A549 (cell line): ENCODE results near the gene FEM1A. TPM values are rescaled to one million over a fixed set of nuclear protein-coding genes. Genes with fewer than 3 reads are reported as not detected.

Source experiments
- ATAC-seq, 2 experiments: fragments of 200-7000 bp in 1 of 2; fragments of >200 bp in 1 of 2; cut with Nextera tagmentation in 1 of 2; cut with Tn5 transposase in 1 of 2; 3 replicates each; pipeline versions ENCODE4 v1.8.0 to v1.9.1; 2018 to 2020; ENCODE audit warnings: mild to moderate bottlenecking in 1 of 2, moderate library complexity in 1 of 2
- CTCF ChIA-PET: fragments of 300-600 bp; sonication (Branson Sonifier 250); formaldehyde crosslinking; extraction: SDS; loops from one replicate; lab custom pipeline; 2021; ENCODE audit warnings: antibody characterized with exemption, inconsistent platforms; lab: Yijun Ruan, JAX
- POLR2A ChIA-PET: fragments of 350-600 bp; formaldehyde crosslinking; extraction: SDS; loops from one replicate; lab custom pipeline; 2021; ENCODE audit warnings: antibody characterized with exemption, inconsistent platforms; lab: Yijun Ruan, JAX
- DNase-seq, 2 experiments: peaks; one replicate each; pipeline versions ENCODE4 v3.0.0 to v3.0.0-alpha.2; 2011 to 2016; ENCODE audit warnings: low read depth in 1 of 2, low spot score in 1 of 2
- FAIRE-seq: peaks from 2 replicates; lab custom pipeline; 2011; peaks lifted over from hg19 to GRCh38; lab: Jason Lieb, UNC
- H3K27ac ChIP-seq, 2 experiments: fragments of >200 bp; sonication (Bioruptor Twin); formaldehyde crosslinking; 3 replicates each; pipeline ENCODE4 v1.5.1; 2016 to 2017
- H3K4me1 ChIP-seq: fragments of >200 bp; sonication (Bioruptor Twin); formaldehyde crosslinking; 3 replicates; pipeline ENCODE4 v1.6.1; 2016
- H3K4me2 ChIP-seq: fragments of >200 bp; sonication (Bioruptor Twin); formaldehyde crosslinking; 3 replicates; pipeline ENCODE4 v1.6.1; 2016
- H3K4me3 ChIP-seq: fragments of >200 bp; sonication (Bioruptor Twin); formaldehyde crosslinking; 3 replicates; pipeline ENCODE4 v1.5.1; 2016
- H3K9me3 ChIP-seq: fragments of >200 bp; sonication (Bioruptor Twin); formaldehyde crosslinking; 3 replicates; pipeline ENCODE4 v1.6.1; 2016
- BCL3 ChIP-seq: fragments of >200 bp; sonication (Bioruptor Twin); formaldehyde crosslinking; IDR thresholded peaks from 3 replicates; pipeline ENCODE4 v1.6.1; 2016
- BHLHE40 ChIP-seq: IDR thresholded peaks from 2 replicates; pipeline ENCODE4 v1.6.1; 2012; ENCODE audit warnings: low read depth, low read length, inconsistent platforms
- CHD2 ChIP-seq: fragments of 150-350 bp; IDR thresholded peaks from 2 replicates; pipeline ENCODE4 v1.6.1; 2014; ENCODE audit warnings: low read length; ENCODE audit not compliant: partially characterized antibody
- E2F6 ChIP-seq: IDR thresholded peaks from 2 replicates; pipeline ENCODE4 v1.6.1; 2012; ENCODE audit warnings: low read depth, borderline replicate concordance
- FOSL2 ChIP-seq, 2 experiments: fragments of 450-650 bp in 1 of 2; fragments of >200 bp in 1 of 2; sonication (Bioruptor Twin) in 1 of 2; formaldehyde crosslinking; IDR thresholded peaks; 2 replicates each; pipeline versions ENCODE4 v1.5.0 to v1.6.1; 2016 to 2020; ENCODE audit warnings: mild to moderate bottlenecking in 1 of 2, moderate library complexity in 1 of 2
- HES2 ChIP-seq: fragments of >200 bp; sonication (Bioruptor Twin); formaldehyde crosslinking; IDR thresholded peaks from 2 replicates; pipeline ENCODE4 v1.6.1; 2016
- HEYL ChIP-seq: fragments of 250-450 bp; sonication (Bioruptor Pico); IDR thresholded peaks from 2 replicates; pipeline ENCODE4 v1.8.0; 2021; ENCODE audit warnings: mild to moderate bottlenecking, moderate library complexity
- HMGXB4 ChIP-seq: fragments of 250-450 bp; sonication (Bioruptor Pico); IDR thresholded peaks from 2 replicates; pipeline ENCODE4 v1.5.0; 2021; ENCODE audit warnings: mild to moderate bottlenecking, moderate library complexity, borderline replicate concordance
- HOXB13 ChIP-seq: fragments of 250-450 bp; sonication (Bioruptor Pico); IDR thresholded peaks from 2 replicates; pipeline ENCODE4 v1.5.0; 2020; ENCODE audit warnings: low read depth, mild to moderate bottlenecking, moderate library complexity
- KDM5A ChIP-seq: fragments of 200-600 bp; sonication (generic); IDR thresholded peaks from 2 replicates; pipeline ENCODE4 v1.6.1; 2016; ENCODE audit warnings: antibody characterized with exemption, mild to moderate bottlenecking
- NR3C1 ChIP-seq: fragments of >200 bp; sonication (Bioruptor Twin); formaldehyde crosslinking; IDR thresholded peaks from 3 replicates; pipeline ENCODE4 v1.6.1; 2017
- PBX3 ChIP-seq: IDR thresholded peaks from 2 replicates; pipeline ENCODE4 v1.6.1; 2012
- POLR2A ChIP-seq: IDR thresholded peaks from 2 replicates; pipeline ENCODE4 v1.6.1; 2012; ENCODE audit warnings: mild to moderate bottlenecking, low read length
- REST ChIP-seq: fragments of 200-600 bp; sonication (generic); IDR thresholded peaks from 2 replicates; pipeline ENCODE4 v1.6.1; 2016; ENCODE audit warnings: antibody characterized with exemption, mild to moderate bottlenecking, moderate library complexity
- SREBF2 ChIP-seq: fragments of 450-650 bp; IDR thresholded peaks from 2 replicates; pipeline ENCODE4 v1.6.1; 2014; ENCODE audit warnings: mild to moderate bottlenecking, moderate library complexity
- TFCP2L1 ChIP-seq: fragments of 250-450 bp; sonication (Bioruptor Pico); IDR thresholded peaks from 2 replicates; pipeline ENCODE4 v1.5.0; 2021; ENCODE audit warnings: mild to moderate bottlenecking
- TP53 ChIP-seq: fragments of 250-450 bp; sonication (Bioruptor Pico); IDR thresholded peaks from 2 replicates; pipeline ENCODE4 v1.5.0; 2021; ENCODE audit warnings: mild to moderate bottlenecking, moderate library complexity
- ZC3H11A ChIP-seq: fragments of 450-650 bp; IDR thresholded peaks from 2 replicates; pipeline ENCODE4 v1.6.1; 2014; ENCODE audit warnings: antibody characterized with exemption, mild to moderate bottlenecking
- ZFP36 ChIP-seq: fragments of 450-650 bp; IDR thresholded peaks from 2 replicates; pipeline ENCODE4 v1.6.1; 2014; ENCODE audit warnings: borderline replicate concordance; ENCODE audit not compliant: partially characterized antibody
- WGBS: methylation state at CpG from one replicate; pipeline ENCODE4 v1.1.6; 2017; ENCODE audit errors: missing lambda C conversion rate; 5-methylcytosine and 5-hydroxymethylcytosine counted together
- polyA plus RNA-seq, 4 experiments: library from polyadenylated mRNA; depleted of rRNA in 3 of 4; stranded (reverse); fragments of >200 nt; fragmentation: RNase III in 1 of 4; extraction: RNeasy Plus Mini Kit Qiagen cat#74134 plus additional on column Dnase treatment in 1 of 4; gene quantifications; 2 replicates in 3 of 4; 3 replicates in 1 of 4; pipeline ENCODE4 v1.2.3, GENCODE V29; 2011 to 2017

Gene FEM1A
- polyA plus RNA-seq, 2 of the 4 experiments (the other 2 are of a cell fraction), result 3.2 to 4.1 TPM

GRCh38 chr19:4794971-4795370, 3.4 kb downstream of the FEM1A start:
- TF ChIP-seq PBX3, result no peak
- TF ChIP-seq, all 56 proteins: peak for 0

GRCh38 chr19:4795400-4795799, 3.9 kb downstream of the FEM1A start:
- Histone ChIP-seq H3K27ac (no peak overlapping the region), H3K4me3 (no peak overlapping the region), H3K4me1 (0 out of 3 replicates have a peak, but pooled peaks cover 3% of the 10 kb centered on the region), H3K4me2 (no peak overlapping the region), H3K9me3 (no peaks in the 10 kb centered on the region)
- no peak for ATAC-seq
- TF ChIP-seq KDM5A, result no peak
- no peak for TF ChIP-seq POLR2A
- no peak for TF ChIP-seq NR3C1
- TF ChIP-seq CHD2, result no peak
- no peak for TF ChIP-seq FOSL2 (IDR thresholded peaks at IDR 0.05)
- no peak for TF ChIP-seq FOSL2 (CRISPR knock-in tag; IDR thresholded peaks at IDR 0.05)
- no peak for TF ChIP-seq E2F6
- TF ChIP-seq ZFP36, result no peak
- no peak for TF ChIP-seq HMGXB4 (CRISPR knock-in tag)
- no peak for TF ChIP-seq PBX3
- no peak for TF ChIP-seq HOXB13 (CRISPR knock-in tag)
- no peak for TF ChIP-seq TP53 (CRISPR knock-in tag)
- WGBS, result 81% methylated on average over 9 of the region's 9 CpGs
- no peak for FAIRE-seq
- ChIA-PET POLR2A (no interaction called here), CTCF (no interaction called here)
- DNase-seq, result no peak

More at GRCh38 chr19:4794971-4795370, 3.4 kb downstream of the FEM1A start:
- Histone ChIP-seq H3K4me2 (no peak overlapping the region), H3K9me3 (no peaks in the 10 kb centered on the region), H3K4me1 (0 out of 3 replicates have a peak, but pooled peaks cover 3% of the 10 kb centered on the region), H3K4me3 (no peak overlapping the region), H3K27ac (no peak overlapping the region)
- ChIA-PET CTCF (no interaction called here), POLR2A (interaction anchor here (0.6 kb wide), 1 partner anchor 32 kb away, joined by 4 read pairs; no protein-coding TSS in a partner anchor)
- 96% methylated on average over 10 of the region's 11 CpGs for WGBS
- ATAC-seq (no peak), FAIRE-seq (no peak), DNase-seq (no peak)

GRCh38 chr19:4800591-4801081, 9.1 kb downstream of the FEM1A start:
- Histone ChIP-seq H3K27ac (no peak overlapping the region), H3K4me1 (no peaks in the 10 kb centered on the region), H3K4me3 (no peak overlapping the region), H3K4me2 (no peak overlapping the region), H3K9me3 (no peaks in the 10 kb centered on the region)
- ATAC-seq, result no peak; a peak in 1 of 6 replicates
- TF ChIP-seq SREBF2 (no peak), E2F6 (no peak), HES2 (no peak), BHLHE40 (no peak), TFCP2L1 (CRISPR knock-in tag) (no peak), HEYL (CRISPR knock-in tag) (no peak), ZC3H11A (no peak), BCL3 (no peak), REST (no peak), PBX3 (no peak)
- DNase-seq, result no peak
- CTCF ChIA-PET, result interaction anchor here (0.6 to 4.5 kb wide), 7 partner anchors 9 to 224 kb away, joined by 3 to 27 read pairs (median 5); partner anchors contain the start of gene FEM1A
- POLR2A ChIA-PET, result interaction anchor here (1.2 kb wide), 1 partner anchor 9 kb away, joined by 8 read pairs; the partner anchor contains the start of gene FEM1A
- WGBS, result 60% methylated on average over 20 of the region's 23 CpGs
- no peak for FAIRE-seq
